ENCODE results near the gene FAM168B. TPM values are rescaled to one million over a fixed set of nuclear protein-coding genes. Genes with fewer than 3 reads are reported as not detected.
A peak's percentile ranks its signal among the peaks of the same experiment; 100 is the strongest.

Gene FAM168B
- total and polyA plus RNA-seq, 2 of the 13 experiments (the other 11 are each of a cell fraction or from before 2014, with no cell fraction given) = 64.5 to 113 TPM

GRCh38 chr2:131093696-131094462 is 619 bp upstream of the FAM168B start (continued):
- TF ChIP-seq ARID3A (IDR thresholded peaks at IDR 0.05; ENCODE audit: low read depth, low read length) = no peak
- no peak for TF ChIP-seq FOXO1 (CRISPR knock-in tag; IDR thresholded peaks at IDR 0.05)
- TF ChIP-seq SPEN (CRISPR knock-in tag; IDR thresholded peaks at IDR 0.05; ENCODE audit: low read depth) = no peak
- TF ChIP-seq SRSF1 (optimal IDR thresholded peaks at IDR 0.05; ENCODE audit: low read depth, low read length) = peak; percentile 84
- no peak for TF ChIP-seq ZNF792 (CRISPR knock-in tag; IDR thresholded peaks at IDR 0.05)
- TF ChIP-seq NFAT5 (CRISPR knock-in tag; IDR thresholded peaks at IDR 0.05) = no peak
- TF ChIP-seq ZNF772 (CRISPR knock-in tag; IDR thresholded peaks at IDR 0.05) = no peak
- no peak for TF ChIP-seq ZNF713 (CRISPR knock-in tag; IDR thresholded peaks at IDR 0.05)
- TF ChIP-seq BORCS8-MEF2B (CRISPR knock-in tag; IDR thresholded peaks at IDR 0.05) = no peak
- TF ChIP-seq HOMEZ (CRISPR knock-in tag; IDR thresholded peaks at IDR 0.05; ENCODE audit: low read depth) = no peak
- no peak for TF ChIP-seq JUND (CRISPR knock-in tag; IDR thresholded peaks at IDR 0.05)
- no peak for TF ChIP-seq MLLT10 (CRISPR knock-in tag; IDR thresholded peaks at IDR 0.05)
- TF ChIP-seq PAXIP1 (CRISPR knock-in tag; conservative IDR thresholded peaks at IDR 0.05) = peak; percentile 16; the same call in 1 of the 2 replicates
- TF ChIP-seq MIER2 (CRISPR knock-in tag; IDR thresholded peaks at IDR 0.05) = no peak
- no peak for TF ChIP-seq TMF1 (CRISPR knock-in tag; IDR thresholded peaks at IDR 0.05; ENCODE audit: low read depth)
- no peak for TF ChIP-seq NFE2 (CRISPR knock-in tag; IDR thresholded peaks at IDR 0.05)
- no peak for TF ChIP-seq ZBTB3 (CRISPR knock-in tag; IDR thresholded peaks at IDR 0.05; ENCODE audit: borderline replicate concordance, low read depth)
- TF ChIP-seq MAFF (IDR thresholded peaks at IDR 0.05; ENCODE audit: low read depth, low read length) = peak; percentile 43; the same call in 1 of the 2 replicates
- 0 out of 2 replicates have a peak, but pooled peaks have one; percentile 27 for TF ChIP-seq DMAP1 (CRISPR knock-in tag; IDR thresholded peaks at IDR 0.05)

Measured in HepG2 (cell line).